SH-SY5Y (cell line): ENCODE results near the gene TTLL6.

Experiments
- GATA2 ChIP-seq: IDR thresholded peaks from 2 replicates; pipeline ENCODE4 v1.6.1; 2011; ENCODE audit warnings: mild to moderate bottlenecking, low read depth, low read length
- GATA3 ChIP-seq: IDR thresholded peaks from 2 replicates; pipeline ENCODE4 v1.6.1; 2011; ENCODE audit warnings: low read depth, mild to moderate bottlenecking, low read length, moderate library complexity

The TTLL6 gene

DNA sequence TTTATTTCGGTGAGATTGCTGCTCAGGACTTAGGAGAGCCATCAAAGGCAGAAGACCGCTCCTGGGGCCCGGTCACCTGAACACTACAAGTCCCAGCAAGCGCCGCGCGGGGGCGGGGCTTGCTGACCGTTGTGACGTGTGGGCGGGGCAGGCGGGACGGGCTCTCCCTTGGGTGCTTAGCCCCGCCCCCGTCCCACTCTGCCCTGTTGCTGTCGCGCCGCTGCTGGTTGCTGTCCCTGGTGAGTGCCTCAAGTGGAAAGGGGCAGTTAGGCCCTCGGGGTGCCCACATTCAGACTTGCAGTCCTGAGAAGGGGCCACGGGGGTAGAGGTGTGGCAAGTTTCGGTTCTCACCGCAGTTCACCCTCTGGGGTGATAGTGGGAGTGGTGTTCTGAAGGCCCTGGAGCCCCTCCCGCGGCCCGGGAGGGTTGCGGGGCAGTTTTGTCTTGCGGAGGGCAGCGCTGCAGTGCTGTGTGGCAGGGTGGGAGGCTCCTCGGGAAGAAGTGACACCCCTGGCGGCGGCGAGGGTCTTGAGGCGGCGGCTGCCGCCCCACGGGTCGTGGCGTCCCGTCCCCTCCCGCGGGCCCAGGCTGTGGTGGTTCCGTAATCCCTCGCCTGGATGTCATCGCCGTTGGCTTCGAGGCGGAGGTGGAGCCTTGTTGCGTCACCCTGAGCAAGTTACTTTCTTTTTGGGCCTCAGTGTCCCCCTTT is 14.0 kb upstream of the TTLL6 start, which contains the start of gene CALCOCO2:
Gene CALCOCO2, plus strand, starts transcription at position 196 of the 709 bp plus-strand sequence. CDS start 10,673 bp downstream, outside the sequence.
- no peak for TF ChIP-seq GATA2
- no peak for TF ChIP-seq GATA3

DNA sequence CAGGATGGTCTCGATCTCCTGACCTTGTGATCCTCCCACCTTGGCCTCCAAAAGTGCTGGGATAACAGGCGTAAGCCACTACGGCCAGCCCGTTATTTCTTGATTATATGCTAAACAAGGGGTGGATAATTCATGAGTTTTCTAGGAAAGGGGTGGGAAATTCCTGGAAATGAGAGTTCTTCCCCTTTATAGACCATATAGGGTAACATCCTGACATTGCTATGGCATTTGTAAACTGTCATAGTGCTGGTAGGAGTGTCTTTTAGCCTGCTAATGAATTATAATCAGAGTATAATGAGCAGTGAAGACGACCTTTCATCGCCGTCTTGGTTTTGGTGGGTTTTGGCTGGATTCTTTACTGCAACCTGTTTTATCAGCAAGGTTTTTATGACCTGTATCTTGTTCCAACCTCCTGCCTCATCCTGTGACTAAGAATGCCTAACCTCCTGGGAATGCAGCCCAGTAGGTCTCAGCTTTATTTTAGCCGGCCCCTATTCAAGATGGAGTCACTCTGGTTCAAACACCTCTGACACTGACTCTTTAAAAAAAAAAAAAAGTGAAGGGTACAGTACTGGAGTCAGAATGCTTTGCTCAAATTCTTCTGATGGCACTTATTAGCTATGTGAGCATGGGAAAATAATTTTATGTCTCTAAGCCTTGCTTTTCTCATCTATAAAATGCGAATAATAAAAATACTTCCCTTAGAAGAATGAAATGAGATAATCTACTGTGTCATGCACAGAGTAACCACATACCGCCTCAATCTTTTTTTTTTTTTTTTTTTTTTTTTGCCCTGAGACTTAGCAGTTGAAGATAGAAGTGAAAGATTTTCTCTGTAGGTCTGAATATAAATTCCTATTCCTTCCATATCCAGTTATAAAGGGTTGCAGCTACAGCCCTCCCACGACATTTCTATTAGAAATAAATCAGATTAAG is 8.7 kb upstream of the TTLL6 start:
- TF ChIP-seq GATA2 = no peak
- TF ChIP-seq GATA3 = no peak

DNA sequence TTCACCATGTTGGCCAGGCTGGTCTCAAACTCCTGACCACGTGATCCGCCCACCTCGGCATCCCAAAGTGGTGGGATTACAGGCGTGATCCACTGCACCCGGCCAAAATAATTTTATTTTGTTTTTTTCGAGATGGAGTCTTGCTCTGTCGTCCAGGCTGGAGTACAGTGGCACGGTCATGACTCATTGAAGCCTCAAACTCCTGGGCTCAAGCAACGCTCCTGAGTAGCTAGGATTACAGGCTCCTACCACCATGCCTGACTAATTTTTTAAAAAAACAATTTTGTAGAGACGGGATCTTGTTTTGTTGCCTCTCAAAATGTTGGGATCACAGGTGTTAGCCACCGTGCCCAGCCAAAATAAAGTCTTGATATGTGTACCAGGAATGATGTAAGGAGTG is 2.4 kb upstream of the TTLL6 start:
- no peak for TF ChIP-seq GATA3
- no peak for TF ChIP-seq GATA2

DNA sequence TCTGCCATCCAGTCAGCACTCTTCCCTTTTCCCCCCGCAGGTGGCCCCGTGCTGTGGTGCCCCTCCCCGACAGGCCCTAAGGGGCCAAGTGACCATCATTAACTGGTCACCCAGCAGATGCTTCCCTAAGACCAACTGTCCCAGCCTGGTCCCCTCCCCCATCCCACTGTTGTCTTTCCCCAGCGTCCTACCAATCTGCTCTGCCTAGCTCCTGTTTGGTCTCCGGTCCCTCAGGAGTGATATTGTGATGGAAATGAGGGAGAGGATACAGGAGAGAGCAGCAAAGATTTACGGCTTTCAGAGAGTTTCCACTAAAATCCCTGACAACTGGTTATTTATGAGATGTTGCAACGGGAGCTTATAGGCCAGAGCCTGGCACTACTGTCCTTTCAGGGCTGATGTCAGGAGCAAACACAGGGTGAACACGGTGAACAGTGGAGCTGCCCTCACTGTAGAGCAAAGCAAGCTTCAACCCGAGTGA is 1.4 kb upstream of the TTLL6 start:
- TF ChIP-seq GATA3 = no peak

DNA sequence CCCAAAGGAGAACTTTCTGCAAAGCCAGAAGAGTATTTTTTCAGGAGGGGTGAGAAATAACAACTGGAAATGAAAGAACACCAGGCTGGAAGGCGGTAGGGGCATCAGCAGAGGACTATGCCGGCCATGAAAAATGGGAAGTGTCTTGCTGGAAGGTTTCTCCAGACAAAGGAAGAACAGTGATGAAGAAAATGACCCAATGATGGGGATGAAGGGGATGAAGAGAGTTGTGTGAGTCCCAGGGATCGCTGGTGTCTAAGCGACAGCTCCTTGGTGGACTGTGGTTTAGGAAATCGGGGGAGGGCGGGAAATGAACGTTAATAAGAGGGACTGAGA is 623 bp downstream of the TTLL6 start:
- no peak for TF ChIP-seq GATA2

DNA sequence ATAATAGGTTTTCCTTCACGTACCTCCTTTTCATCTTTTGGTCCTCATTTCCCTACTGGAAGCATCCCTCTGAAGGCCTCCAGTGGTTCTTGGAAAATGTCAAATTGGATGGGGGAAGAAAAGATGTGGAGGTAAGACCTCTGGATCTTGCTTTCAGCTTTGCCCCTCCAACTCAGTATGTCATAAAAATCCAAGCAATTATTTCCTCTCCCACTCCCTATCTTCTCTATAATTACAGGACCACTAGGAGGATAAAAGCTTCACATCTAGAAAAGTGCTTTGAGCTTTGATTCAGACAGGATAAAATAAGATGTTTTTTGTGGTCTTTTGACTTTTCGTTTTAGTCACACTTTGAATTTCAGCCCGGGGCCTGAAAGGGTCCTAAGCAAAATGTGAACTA is 1.7 kb downstream of the TTLL6 start:
- no peak for TF ChIP-seq GATA2
- no peak for TF ChIP-seq GATA3

DNA sequence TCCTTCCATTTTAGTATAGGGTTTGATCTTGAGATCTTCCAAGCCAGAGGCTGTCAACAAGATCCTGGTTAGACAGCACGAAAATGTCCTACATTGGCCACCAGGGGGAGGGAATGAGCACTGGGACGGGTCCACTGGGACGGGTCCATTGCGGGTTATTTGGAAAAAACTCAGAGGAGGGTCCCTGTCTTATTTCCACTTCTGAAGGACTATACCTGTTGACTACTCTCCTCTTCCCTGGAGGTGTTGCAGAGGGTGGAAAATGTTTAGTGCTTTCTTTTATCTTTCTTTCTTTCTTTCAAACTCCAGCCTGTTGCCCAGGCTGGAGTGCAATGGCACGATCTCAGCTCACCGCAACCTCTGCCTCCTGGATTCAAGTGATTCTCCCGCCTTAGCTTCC is 2.5 kb downstream of the TTLL6 start:
- no peak for TF ChIP-seq GATA2
- no peak for TF ChIP-seq GATA3

DNA sequence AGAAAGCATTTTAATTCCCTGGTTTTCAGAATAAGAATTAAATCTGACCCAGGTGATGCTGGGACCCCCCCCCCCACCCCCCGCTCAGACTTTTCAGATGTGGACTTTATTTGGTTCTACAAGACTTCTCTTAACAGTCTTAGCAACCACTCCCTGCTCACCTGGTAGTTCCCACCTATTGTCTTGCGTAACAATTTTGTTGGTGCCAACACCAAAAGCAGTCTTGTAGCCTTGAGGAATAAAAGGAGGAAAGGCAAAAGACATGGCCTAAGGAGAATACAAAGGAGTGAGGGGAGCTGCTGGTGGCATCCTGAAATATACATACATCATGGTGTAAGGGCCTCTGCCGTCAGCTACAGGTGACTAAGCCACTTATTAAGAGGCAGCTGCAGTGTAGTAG is 5.0 kb downstream of the TTLL6 start:
- no peak for TF ChIP-seq GATA3
- TF ChIP-seq GATA2 = no peak

DNA sequence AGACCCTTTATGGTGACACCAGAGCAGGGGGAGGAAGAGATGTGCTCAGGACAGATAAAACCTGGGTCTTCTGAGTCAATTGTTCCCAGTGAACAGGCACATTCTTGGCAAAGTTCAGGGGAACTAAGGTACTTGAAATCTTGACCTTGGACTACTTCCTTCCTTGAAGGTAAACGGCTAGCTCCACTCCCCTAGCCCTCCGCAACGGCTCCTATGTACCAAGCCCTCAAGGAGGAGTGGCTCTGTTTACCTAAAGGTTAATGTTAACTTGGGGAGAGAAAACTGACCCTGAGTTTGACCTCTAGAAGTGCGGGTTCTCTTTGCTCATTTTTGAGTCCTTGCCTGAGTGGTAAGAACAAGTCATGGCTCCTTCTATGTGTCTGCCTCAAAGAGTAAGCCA is 7.8 kb downstream of the TTLL6 start:
- TF ChIP-seq GATA3 = no peak
- no peak for TF ChIP-seq GATA2

DNA sequence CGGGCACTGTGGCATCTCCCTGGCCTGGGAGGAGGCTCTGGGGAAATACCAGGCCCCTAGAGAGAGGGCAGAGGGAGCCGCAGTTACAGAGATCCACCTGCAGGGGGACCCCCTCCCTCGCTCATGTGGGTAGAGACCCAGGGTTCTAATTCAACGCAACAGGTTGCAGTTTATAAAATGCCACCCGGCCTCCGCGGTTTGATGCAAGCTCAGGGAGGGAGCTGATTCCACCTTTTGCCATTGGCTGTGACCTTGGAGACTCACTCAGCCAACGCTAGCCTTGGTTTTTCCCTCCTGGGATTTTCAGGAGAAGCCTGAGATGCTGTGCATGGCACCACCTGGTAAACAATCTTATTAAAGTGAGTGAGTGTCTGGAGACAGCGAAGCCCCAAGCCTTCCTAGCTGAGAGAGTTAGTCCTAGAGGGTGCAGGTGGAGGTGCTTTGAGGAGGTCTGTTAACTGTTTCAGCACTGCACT is 12.1 kb downstream of the TTLL6 start:
- no peak for TF ChIP-seq GATA2
- TF ChIP-seq GATA3 = no peak

DNA sequence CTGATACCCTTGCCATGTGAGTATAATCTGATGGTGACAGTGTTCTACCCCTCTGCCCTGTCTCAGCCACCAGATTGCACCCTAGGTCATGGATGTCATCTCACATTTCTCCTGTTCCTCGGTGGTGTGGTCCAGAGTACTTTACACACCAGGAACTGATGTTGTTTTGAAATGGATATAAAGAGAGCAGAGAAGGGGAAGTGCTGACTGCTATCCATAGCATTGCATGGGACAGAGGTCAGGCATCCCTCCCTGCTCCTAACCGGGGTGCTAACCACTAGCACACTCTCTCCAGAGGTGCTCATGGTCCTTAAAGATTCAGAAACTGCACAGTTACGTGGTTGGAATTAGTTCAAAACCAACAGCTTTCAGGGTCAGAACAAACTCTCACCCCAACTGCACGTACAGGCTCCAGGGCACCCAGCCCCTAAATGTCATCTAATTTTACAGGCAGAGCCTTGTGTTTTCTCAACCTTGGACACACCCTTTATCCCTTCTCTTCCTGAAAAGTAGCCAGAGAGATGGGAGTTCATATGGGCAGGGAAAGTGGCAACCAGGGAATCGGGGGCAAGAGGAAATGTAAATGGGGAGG is 16.3 kb downstream of the TTLL6 start:
- no peak for TF ChIP-seq GATA2
- no peak for TF ChIP-seq GATA3

DNA sequence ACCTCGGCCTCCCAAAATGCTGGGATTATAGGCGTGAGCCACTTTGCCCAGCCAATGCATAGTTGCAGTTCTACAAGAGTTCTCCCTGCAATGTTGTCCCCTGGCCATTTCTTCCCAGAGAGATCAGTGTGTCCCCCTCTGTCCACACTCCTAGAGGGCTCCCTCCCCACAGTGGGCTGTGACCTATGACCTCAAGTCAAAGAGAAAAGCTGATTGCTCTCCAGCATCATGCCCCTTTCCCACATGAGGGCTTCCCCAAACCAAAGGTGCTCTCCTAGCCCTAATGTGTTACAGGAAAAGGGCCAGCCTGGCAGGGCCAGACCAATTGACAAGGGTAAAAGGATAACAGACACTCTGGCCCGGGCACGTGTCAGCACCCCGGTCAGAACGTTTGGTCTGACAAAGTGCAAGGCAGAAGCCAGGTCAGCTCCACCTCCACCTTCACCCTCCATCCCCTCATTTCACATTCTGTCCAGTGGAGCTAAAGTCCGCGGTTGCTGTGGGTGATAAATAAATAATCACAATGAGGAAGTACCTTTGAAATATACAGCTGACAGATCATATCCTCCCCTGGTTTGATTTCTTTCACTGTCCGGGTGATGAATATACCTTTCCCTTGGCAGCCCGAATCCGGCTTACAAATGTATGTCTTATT is 17.8 kb downstream of the TTLL6 start:
- TF ChIP-seq GATA2 = no peak
- no peak for TF ChIP-seq GATA3

DNA sequence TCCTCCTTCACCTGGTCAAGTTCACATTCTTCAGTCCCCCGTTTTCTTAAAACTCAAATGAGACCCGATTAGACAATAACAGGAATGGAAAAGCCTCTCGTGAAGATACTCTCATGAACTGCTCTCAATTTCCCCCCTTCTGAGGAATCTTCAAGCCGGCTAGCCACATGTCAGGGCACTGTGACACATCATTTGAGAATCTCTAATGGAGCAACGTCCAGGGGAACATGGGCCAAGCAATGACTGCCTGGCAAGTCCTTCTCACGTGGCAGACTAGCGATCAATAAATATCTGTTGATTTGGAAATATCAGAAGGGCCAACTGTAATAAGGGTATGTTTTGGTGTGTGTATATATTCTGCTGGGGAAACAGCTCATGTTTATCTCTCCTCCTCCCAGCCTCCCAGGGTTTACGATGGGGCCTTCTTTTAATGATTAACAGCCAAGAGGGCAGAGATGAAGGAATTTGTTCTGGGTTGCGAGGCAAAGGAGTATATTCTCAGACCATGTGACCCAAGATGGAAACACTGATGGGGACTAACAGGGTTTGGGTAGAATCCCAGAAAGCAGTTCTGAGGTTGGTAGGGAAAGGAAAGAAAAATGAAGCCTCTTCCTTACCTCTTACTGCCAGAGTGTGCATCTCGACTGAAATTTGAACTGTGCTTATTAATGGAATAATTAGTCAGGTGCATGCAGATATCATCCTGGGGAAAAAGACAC is 21.4 kb downstream of the TTLL6 start:
- no peak for TF ChIP-seq GATA2
- TF ChIP-seq GATA3 = no peak

DNA sequence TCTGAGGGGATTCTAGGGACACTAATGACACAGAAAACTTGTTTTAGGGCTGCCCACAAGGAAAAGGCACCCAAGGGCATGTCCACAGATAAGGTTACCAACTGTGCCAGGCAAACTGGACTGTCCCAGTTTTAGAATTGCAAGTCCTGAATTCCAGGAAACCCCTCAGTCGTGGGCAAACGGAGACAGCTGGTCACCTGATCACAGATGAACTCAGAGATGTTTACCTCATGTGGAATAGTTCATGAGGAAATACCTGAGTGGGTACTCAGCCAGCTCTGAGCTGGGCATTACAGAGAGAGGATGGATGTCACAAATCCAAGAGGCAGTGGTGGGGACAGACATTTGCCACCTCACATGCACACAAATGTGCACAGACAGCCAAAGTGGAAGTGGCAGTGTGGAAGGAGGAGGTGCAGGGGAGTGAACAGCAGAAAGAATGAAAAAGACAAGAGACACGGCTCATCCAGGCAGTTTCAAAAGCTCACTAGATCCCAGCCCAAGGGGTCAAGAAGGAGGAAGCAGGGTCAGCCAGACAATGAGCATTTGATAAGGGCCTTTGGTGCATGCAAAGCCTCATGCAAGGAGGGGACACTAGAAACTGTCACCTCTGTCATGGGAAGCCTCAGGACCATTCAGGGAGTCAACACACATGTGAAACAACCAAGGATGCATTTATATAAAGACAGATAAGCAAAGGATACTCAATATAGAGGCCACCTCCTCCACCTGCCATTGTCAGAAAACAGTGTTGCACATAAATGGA is 24.8 kb downstream of the TTLL6 start:
- TF ChIP-seq GATA2 (no peak), GATA3 (no peak)
